ENCODE data around the gene PCBP3. TPM values are rescaled to one million over a fixed set of nuclear protein-coding genes. Genes with fewer than 3 reads are reported as not detected.

The PCBP3 gene
- total RNA-seq, 2 experiments from 2014 or later: 3.4 to 3.8 TPM

GRCh38 chr21:45941717-45942546 is 298.4 kb downstream of the PCBP3 start:
- Mint-ChIP-seq H3K27ac (no peak overlapping the region), H3K9me3 (no peaks in the 10 kb centered on the region), H3K27me3 (no peaks in the 10 kb centered on the region), H3K36me3 (ENCODE audit: low read depth) (no peaks in the 10 kb centered on the region), H3K4me3 (no peak overlapping the region), H3K4me1 (ENCODE audit: low read depth) (no peaks in the 10 kb centered on the region)
- H3K27me3 ChIP-seq (ENCODE audit: control insufficient read depth in 1 of 2, insufficient read depth in 2 of 2, low read length in 2 of 2): no peaks in the 10 kb centered on the region
- DNase-seq: no peak
- H3K27ac ChIP-seq (ENCODE audit: low read depth in 1 of 2, low read length in 2 of 2): no peak overlapping the region
- H3K4me1 ChIP-seq (ENCODE audit: insufficient read depth, low read length): no peaks in the 10 kb centered on the region
- no peak overlapping the region for H3K4me3 ChIP-seq (ENCODE audit: low read length)
- H3K36me3 ChIP-seq (ENCODE audit: insufficient read depth, low read length): no peaks in the 10 kb centered on the region
- ATAC-seq (ENCODE audit: poor library complexity): no peak
- ChIA-PET CTCF (no interaction called here), POLR2A (no interaction called here)
- intact Hi-C loops (cut with DNase I, micrococcal nuclease): loop anchor here in 1 of 2 experiments (10.0 kb wide), 1 partner anchor 73 kb away; no protein-coding TSS in a partner anchor
- TF ChIP-seq CTCF (IDR thresholded peaks at IDR 0.05): no peak
- H3K9me3 ChIP-seq (ENCODE audit: control insufficient read depth in 1 of 2, insufficient read depth in 1 of 2, low read length in 2 of 2): no peaks in the 10 kb centered on the region

- TF ChIP-seq CTCF (IDR thresholded peaks at IDR 0.05): no peak
- Histone ChIP-seq H3K36me3 (ENCODE audit: insufficient read depth, low read length) (no peaks in the 10 kb centered on the region), H3K9me3 (ENCODE audit: control insufficient read depth in 1 of 2, insufficient read depth in 1 of 2, low read length in 2 of 2) (no peaks in the 10 kb centered on the region), H3K27ac (ENCODE audit: low read depth in 1 of 2, low read length in 2 of 2) (no peak overlapping the region), H3K4me1 (ENCODE audit: insufficient read depth, low read length) (no peaks in the 10 kb centered on the region), H3K27me3 (ENCODE audit: control insufficient read depth in 1 of 2, insufficient read depth in 2 of 2, low read length in 2 of 2) (no peaks in the 10 kb centered on the region), H3K4me3 (ENCODE audit: low read length) (no peak overlapping the region)
- Mint-ChIP-seq H3K9me3 (no peaks in the 10 kb centered on the region), H3K4me3 (no peak overlapping the region), H3K27me3 (no peaks in the 10 kb centered on the region), H3K36me3 (ENCODE audit: low read depth) (no peaks in the 10 kb centered on the region), H3K4me1 (ENCODE audit: low read depth) (no peaks in the 10 kb centered on the region), H3K27ac (no peak overlapping the region)
- intact Hi-C loops (cut with DNase I, micrococcal nuclease): loop anchor here in 1 of 2 experiments (10.0 kb wide), 1 partner anchor 72 kb away; no protein-coding TSS in a partner anchor
- POLR2A ChIA-PET: no interaction called here
- DNase-seq: no peak
- CTCF ChIA-PET: no interaction called here
- ATAC-seq (ENCODE audit: poor library complexity): no peak
These were observed 299.5 kb downstream of the PCBP3 start for GRCh38 chr21:45942755-45943629.

GRCh38 chr21:45943630-45944540 is 300.4 kb downstream of the PCBP3 start:
- Mint-ChIP-seq H3K4me1 (ENCODE audit: low read depth) (no peaks in the 10 kb centered on the region), H3K4me3 (no peak overlapping the region), H3K27me3 (no peaks in the 10 kb centered on the region), H3K9me3 (no peaks in the 10 kb centered on the region), H3K27ac (no peak overlapping the region), H3K36me3 (ENCODE audit: low read depth) (no peaks in the 10 kb centered on the region)
- no peaks in the 10 kb centered on the region for H3K27me3 ChIP-seq (ENCODE audit: control insufficient read depth in 1 of 2, insufficient read depth in 2 of 2, low read length in 2 of 2)
- H3K36me3 ChIP-seq (ENCODE audit: insufficient read depth, low read length): no peaks in the 10 kb centered on the region
- H3K4me3 ChIP-seq (ENCODE audit: low read length): no peak overlapping the region
- no peaks in the 10 kb centered on the region for H3K4me1 ChIP-seq (ENCODE audit: insufficient read depth, low read length)
- ATAC-seq (ENCODE audit: poor library complexity) (no peak), DNase-seq (no peak)
- peaks cover 0 to 5% of the 10 kb centered on the region in 2 experiments for H3K9me3 ChIP-seq (ENCODE audit: control insufficient read depth in 1 of 2, insufficient read depth in 1 of 2, low read length in 2 of 2)
- ChIA-PET POLR2A (no interaction called here), CTCF (no interaction called here)
- no peak overlapping the region for H3K27ac ChIP-seq (ENCODE audit: low read depth in 1 of 2, low read length in 2 of 2)
- intact Hi-C loops (cut with DNase I, micrococcal nuclease): loop anchor here in 1 of 2 experiments (10.0 kb wide), 1 partner anchor 71 kb away; no protein-coding TSS in a partner anchor
- TF ChIP-seq CTCF (IDR thresholded peaks at IDR 0.05): no peak

All from CD4-positive, alpha-beta T cell (primary cell).